ENCODE results near the gene DARS1. TPM values are rescaled to one million over a fixed set of nuclear protein-coding genes. Genes with fewer than 3 reads are reported as not detected.

DARS1 gene
- total RNA-seq, 1 donor, result 119 TPM

DNA sequence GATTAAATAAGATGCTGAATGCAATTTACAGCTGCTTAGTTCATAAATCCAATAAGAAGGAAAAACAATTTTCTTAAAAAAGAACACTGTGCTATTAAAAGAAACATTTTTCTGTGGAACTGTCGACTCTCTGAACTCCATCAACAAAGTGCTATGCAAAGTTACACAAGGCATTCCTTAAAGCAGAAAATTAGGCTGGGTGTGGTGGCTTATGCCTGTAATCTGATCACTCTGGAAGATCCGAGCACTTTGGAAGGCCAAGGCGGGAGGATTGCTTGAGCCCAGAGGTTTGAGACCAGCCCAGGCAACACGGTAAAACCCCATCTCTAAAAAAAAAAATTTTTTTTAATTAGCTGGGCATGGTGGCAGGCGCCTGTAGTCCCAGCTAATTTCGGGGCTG is 122.2 kb downstream of the DARS1 start:
- no peaks in the 10 kb centered on the region for H3K9me3 ChIP-seq (ENCODE audit: low read depth, low read length)
- H4K20me1 ChIP-seq (ENCODE audit: insufficient read depth, low read length), result no peaks in the 10 kb centered on the region
- no peaks in the 10 kb centered on the region for H3K27me3 ChIP-seq (ENCODE audit: insufficient read depth, low read length)
- no peak overlapping the region for H3K27ac ChIP-seq (ENCODE audit: low read depth, low read length)
- DNase-seq (ENCODE audit: insufficient read length, low spot score, missing footprints), result no peak
- H3K79me2 ChIP-seq (ENCODE audit: insufficient read depth, low read length), result no peaks in the 10 kb centered on the region
- H3K4me2 ChIP-seq (ENCODE audit: insufficient read depth, low read length), result no peak overlapping the region
- peaks cover 40% of the 10 kb centered on the region for H3K36me3 ChIP-seq (ENCODE audit: insufficient read depth, low read length)
- H2AFZ ChIP-seq (ENCODE audit: low read length), result peak overlapping the region; percentile 31
- TF ChIP-seq, protein P1, sequence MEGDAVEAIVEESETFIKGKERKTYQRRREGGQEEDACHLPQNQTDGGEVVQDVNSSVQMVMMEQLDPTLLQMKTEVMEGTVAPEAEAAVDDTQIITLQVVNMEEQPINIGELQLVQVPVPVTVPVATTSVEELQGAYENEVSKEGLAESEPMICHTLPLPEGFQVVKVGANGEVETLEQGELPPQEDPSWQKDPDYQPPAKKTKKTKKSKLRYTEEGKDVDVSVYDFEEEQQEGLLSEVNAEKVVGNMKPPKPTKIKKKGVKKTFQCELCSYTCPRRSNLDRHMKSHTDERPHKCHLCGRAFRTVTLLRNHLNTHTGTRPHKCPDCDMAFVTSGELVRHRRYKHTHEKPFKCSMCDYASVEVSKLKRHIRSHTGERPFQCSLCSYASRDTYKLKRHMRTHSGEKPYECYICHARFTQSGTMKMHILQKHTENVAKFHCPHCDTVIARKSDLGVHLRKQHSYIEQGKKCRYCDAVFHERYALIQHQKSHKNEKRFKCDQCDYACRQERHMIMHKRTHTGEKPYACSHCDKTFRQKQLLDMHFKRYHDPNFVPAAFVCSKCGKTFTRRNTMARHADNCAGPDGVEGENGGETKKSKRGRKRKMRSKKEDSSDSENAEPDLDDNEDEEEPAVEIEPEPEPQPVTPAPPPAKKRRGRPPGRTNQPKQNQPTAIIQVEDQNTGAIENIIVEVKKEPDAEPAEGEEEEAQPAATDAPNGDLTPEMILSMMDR (IDR thresholded peaks at IDR 0.05; ENCODE audit: extremely low read depth, low read depth, low read length), result no peak
- H3K4me1 ChIP-seq (ENCODE audit: insufficient read depth, low read length), result no peaks in the 10 kb centered on the region
- H3K4me3 ChIP-seq (ENCODE audit: insufficient read depth, low read length), result no peak overlapping the region

GRCh38 chr2:135862718-135863117 is 122.7 kb downstream of the DARS1 start:
- peak overlapping the region; percentile 11 for H2AFZ ChIP-seq (ENCODE audit: low read length)
- H3K79me2 ChIP-seq (ENCODE audit: insufficient read depth, low read length), result no peaks in the 10 kb centered on the region
- no peaks in the 10 kb centered on the region for H3K9me3 ChIP-seq (ENCODE audit: low read depth, low read length)
- TF ChIP-seq, protein P1 (IDR thresholded peaks at IDR 0.05; ENCODE audit: extremely low read depth, low read depth, low read length), result no peak
- no peak overlapping the region for H3K4me2 ChIP-seq (ENCODE audit: insufficient read depth, low read length)
- peaks cover 40% of the 10 kb centered on the region for H3K36me3 ChIP-seq (ENCODE audit: insufficient read depth, low read length)
- H3K4me3 ChIP-seq (ENCODE audit: insufficient read depth, low read length), result no peak overlapping the region
- H3K27me3 ChIP-seq (ENCODE audit: insufficient read depth, low read length), result no peaks in the 10 kb centered on the region
- H3K4me1 ChIP-seq (ENCODE audit: insufficient read depth, low read length), result no peaks in the 10 kb centered on the region
- H4K20me1 ChIP-seq (ENCODE audit: insufficient read depth, low read length), result no peaks in the 10 kb centered on the region
- H3K27ac ChIP-seq (ENCODE audit: low read depth, low read length), result no peak overlapping the region
- no peak for DNase-seq (ENCODE audit: insufficient read length, low spot score, missing footprints)

Other genes with a start within 250 kb of the DARS1 start
- gene UBXN4, start 243.8 kb downstream of the DARS1 start, total RNA-seq, result 75.6 and 89.0 TPM in 2 replicates
- gene LCT, start 148.4 kb downstream of the DARS1 start, total RNA-seq, result under 0.01 TPM in 2 replicates
- 14.5 and 15.6 TPM in 2 replicates for gene MCM6, start 109.2 kb downstream of the DARS1 start, total RNA-seq
- gene CXCR4, start 132.5 kb upstream of the DARS1 start, total RNA-seq, result under 0.01 TPM in 2 replicates